ENCODE results near the gene PRM2.

GRCh38 chr16:11232302-11232851 lies 43.9 kb downstream of the PRM2 start:
- no peak for TF ChIP-seq CTCF (IDR thresholded peaks at IDR 0.05 in 8 of 11, conservative IDR thresholded peaks at IDR 0.05 in 3 of 11)
- no peak for TF ChIP-seq POLR2AphosphoS5 (IDR thresholded peaks at IDR 0.05)
- TF ChIP-seq POLR2A (IDR thresholded peaks at IDR 0.05): no peak
